ENCODE measurements around the gene NFATC2IP. TPM values are rescaled to one million over a fixed set of nuclear protein-coding genes. Genes with fewer than 3 reads are reported as not detected.

The NFATC2IP gene
- total and polyA plus RNA-seq, 2 of the 13 experiments (the other 11 are each of a cell fraction or from before 2014, with no cell fraction given), result 32.1 to 48.5 TPM

- TF ChIP-seq SALL2 (CRISPR knock-in tag; IDR thresholded peaks at IDR 0.05) (no peak; the same call in 1 of the 2 replicates), TAF1 (CRISPR knock-in tag; IDR thresholded peaks at IDR 0.05) (peak; percentile 66), ZNF263 (CRISPR knock-in tag; IDR thresholded peaks at IDR 0.05) (peak; percentile 53; the same call in 1 of the 2 replicates), ZNF577 (CRISPR knock-in tag; IDR thresholded peaks at IDR 0.05; ENCODE audit: borderline replicate concordance, low read depth) (no peak), HIVEP1 (CRISPR knock-in tag; IDR thresholded peaks at IDR 0.05) (peak; percentile 49; the same call in 1 of the 2 replicates), TCF7L2 (IDR thresholded peaks at IDR 0.05; ENCODE audit: low read depth, low read length) (no peak), ZNF33B (CRISPR knock-in tag; IDR thresholded peaks at IDR 0.05) (no peak; the same call in 1 of the 2 replicates), RFX3 (CRISPR knock-in tag; IDR thresholded peaks at IDR 0.05) (no peak), EEA1 (CRISPR knock-in tag; IDR thresholded peaks at IDR 0.05; ENCODE audit: borderline replicate concordance) (peak; percentile 66; the same call in 1 of the 2 replicates), DMAP1 (CRISPR knock-in tag; IDR thresholded peaks at IDR 0.05) (peak; percentile 41; the same call in 1 of the 2 replicates), AHDC1 (CRISPR knock-in tag; IDR thresholded peaks at IDR 0.05; ENCODE audit: borderline replicate concordance) (peak; percentile 38; the same call in 1 of the 2 replicates), ZNF841 (CRISPR knock-in tag; IDR thresholded peaks at IDR 0.05; ENCODE audit: borderline replicate concordance) (no peak; the same call in 1 of the 2 replicates)
- TF ChIP-seq, protein P1, sequence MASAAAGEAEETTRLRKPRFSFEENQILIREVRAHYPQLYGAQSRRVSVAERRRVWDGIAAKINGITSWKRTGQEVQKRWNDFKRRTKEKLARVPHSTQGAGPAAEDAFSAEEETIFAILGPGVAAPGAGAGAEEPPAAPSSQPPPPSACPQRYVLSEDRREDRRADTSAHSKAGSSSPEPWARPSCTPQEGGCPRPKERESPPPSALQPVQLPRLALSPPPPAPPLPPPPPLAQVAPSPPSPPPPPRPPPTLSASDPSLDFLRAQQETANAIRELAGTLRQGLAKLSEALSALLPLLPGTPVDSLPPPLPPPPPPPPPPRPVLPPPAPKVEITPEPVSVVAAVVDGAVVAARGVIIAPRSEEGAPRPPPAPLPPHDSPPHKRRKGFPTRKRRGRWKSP (CRISPR knock-in tag; IDR thresholded peaks at IDR 0.05), result 0 out of 2 replicates have a peak, but pooled peaks have one; percentile 31
- TF ChIP-seq, protein P2, sequence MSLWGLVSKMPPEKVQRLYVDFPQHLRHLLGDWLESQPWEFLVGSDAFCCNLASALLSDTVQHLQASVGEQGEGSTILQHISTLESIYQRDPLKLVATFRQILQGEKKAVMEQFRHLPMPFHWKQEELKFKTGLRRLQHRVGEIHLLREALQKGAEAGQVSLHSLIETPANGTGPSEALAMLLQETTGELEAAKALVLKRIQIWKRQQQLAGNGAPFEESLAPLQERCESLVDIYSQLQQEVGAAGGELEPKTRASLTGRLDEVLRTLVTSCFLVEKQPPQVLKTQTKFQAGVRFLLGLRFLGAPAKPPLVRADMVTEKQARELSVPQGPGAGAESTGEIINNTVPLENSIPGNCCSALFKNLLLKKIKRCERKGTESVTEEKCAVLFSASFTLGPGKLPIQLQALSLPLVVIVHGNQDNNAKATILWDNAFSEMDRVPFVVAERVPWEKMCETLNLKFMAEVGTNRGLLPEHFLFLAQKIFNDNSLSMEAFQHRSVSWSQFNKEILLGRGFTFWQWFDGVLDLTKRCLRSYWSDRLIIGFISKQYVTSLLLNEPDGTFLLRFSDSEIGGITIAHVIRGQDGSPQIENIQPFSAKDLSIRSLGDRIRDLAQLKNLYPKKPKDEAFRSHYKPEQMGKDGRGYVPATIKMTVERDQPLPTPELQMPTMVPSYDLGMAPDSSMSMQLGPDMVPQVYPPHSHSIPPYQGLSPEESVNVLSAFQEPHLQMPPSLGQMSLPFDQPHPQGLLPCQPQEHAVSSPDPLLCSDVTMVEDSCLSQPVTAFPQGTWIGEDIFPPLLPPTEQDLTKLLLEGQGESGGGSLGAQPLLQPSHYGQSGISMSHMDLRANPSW (CRISPR knock-in tag; IDR thresholded peaks at IDR 0.05; ENCODE audit: borderline replicate concordance), result peak; percentile 78; the same call in 1 of the 2 replicates
- TF ChIP-seq, protein P3, sequence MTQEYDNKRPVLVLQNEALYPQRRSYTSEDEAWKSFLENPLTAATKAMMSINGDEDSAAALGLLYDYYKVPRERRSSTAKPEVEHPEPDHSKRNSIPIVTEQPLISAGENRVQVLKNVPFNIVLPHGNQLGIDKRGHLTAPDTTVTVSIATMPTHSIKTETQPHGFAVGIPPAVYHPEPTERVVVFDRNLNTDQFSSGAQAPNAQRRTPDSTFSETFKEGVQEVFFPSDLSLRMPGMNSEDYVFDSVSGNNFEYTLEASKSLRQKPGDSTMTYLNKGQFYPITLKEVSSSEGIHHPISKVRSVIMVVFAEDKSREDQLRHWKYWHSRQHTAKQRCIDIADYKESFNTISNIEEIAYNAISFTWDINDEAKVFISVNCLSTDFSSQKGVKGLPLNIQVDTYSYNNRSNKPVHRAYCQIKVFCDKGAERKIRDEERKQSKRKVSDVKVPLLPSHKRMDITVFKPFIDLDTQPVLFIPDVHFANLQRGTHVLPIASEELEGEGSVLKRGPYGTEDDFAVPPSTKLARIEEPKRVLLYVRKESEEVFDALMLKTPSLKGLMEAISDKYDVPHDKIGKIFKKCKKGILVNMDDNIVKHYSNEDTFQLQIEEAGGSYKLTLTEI (CRISPR knock-in tag; conservative IDR thresholded peaks at IDR 0.05), result no peak
Observed at GRCh38 chr16:28925386-28926228, 25.1 kb upstream of the NFATC2IP start (continued).

Measured in HepG2 (cell line).